ENCODE measurements around the gene BEND3. TPM values are rescaled to one million over a fixed set of nuclear protein-coding genes. Genes with fewer than 3 reads are reported as not detected.

The BEND3 gene
- total RNA-seq, 1 experiment from 2014 or later = 70.2 TPM

- no CpG with 5 or more reads among the region's 6 CpGs for whole genome bisulfite sequencing (ENCODE audit: extremely low coverage, insufficient read length, low lambda C conversion rate)
- Histone ChIP-seq H4K20me1 (ENCODE audit: control insufficient read depth, insufficient read depth, insufficient read length) (no peaks in the 10 kb centered on the region), H3K23me2 (ENCODE audit: insufficient read length, low read depth, low read length, poor library complexity, severe bottlenecking) (no peaks in the 10 kb centered on the region), H2AK5ac (ENCODE audit: insufficient read length, low read length) (no peak overlapping the region), H3K4me2 (ENCODE audit: insufficient read depth, insufficient read length, low read length) (no peak overlapping the region), H4K8ac (replicated peaks; ENCODE audit: insufficient read length, low read depth, low read length) (no peak overlapping the region), H3K27me3 (ENCODE audit: insufficient read depth, low read length) (no peaks in the 10 kb centered on the region; the same call in 1 of the 2 replicates), H3K79me1 (ENCODE audit: insufficient read depth, low read depth, low read length, poor library complexity, severe bottlenecking) (no peaks in the 10 kb centered on the region), H2BK12ac (ENCODE audit: insufficient read length, low read depth, low read length) (no peak overlapping the region), H3K4ac (ENCODE audit: low read depth, low read length) (no peak overlapping the region), H3K56ac (ENCODE audit: insufficient read length, low read depth, low read length) (no peak overlapping the region), H3K23ac (ENCODE audit: insufficient read length, low read depth, low read length) (no peak overlapping the region), H4K5ac (ENCODE audit: insufficient read length, low read depth, low read length) (no peak overlapping the region), H4K91ac (ENCODE audit: insufficient read length, low read depth, low read length) (no peak overlapping the region), H3K14ac (ENCODE audit: insufficient read depth, low read length) (no peak overlapping the region), H3K27ac (ENCODE audit: insufficient read length, low read depth, low read length) (no peak overlapping the region), H2BK20ac (ENCODE audit: low read depth, low read length, poor library complexity, severe bottlenecking) (no peak overlapping the region), H2BK15ac (ENCODE audit: low read depth, low read length) (no peak overlapping the region), H3K4me1 (ENCODE audit: insufficient read depth, low read length) (0 out of 2 replicates have a peak, but pooled peaks cover 2% of the 10 kb centered on the region), H3K18ac (ENCODE audit: insufficient read length, low read depth, low read length) (no peak overlapping the region), H3K9ac (ENCODE audit: extremely low read depth, insufficient read length, low read length) (no peak overlapping the region), H2BK5ac (ENCODE audit: insufficient read length, low read length) (no peak overlapping the region), H3K79me2 (ENCODE audit: insufficient read depth, low read length) (no peaks in the 10 kb centered on the region), H3K9me3 (ENCODE audit: control insufficient read depth, low read depth, low read length) (no peaks in the 10 kb centered on the region), H3T11ph (ENCODE audit: low read length) (no peak overlapping the region), H2BK120ac (ENCODE audit: low read depth, low read length, poor library complexity, severe bottlenecking) (no peak overlapping the region), H2AFZ (ENCODE audit: low read length) (no peak overlapping the region)
- no peak overlapping the region for H3K4me3 Mint-ChIP-seq
- H3K36me3 Mint-ChIP-seq (ENCODE audit: insufficient read depth in 1 of 3, low read depth in 3 of 3) = peaks cover 3 to 74% (median 65%) of the 10 kb centered on the region in 3 experiments; a peak in 6 of 7 replicates
- H3K4me1 Mint-ChIP-seq = peaks cover 11% of the 10 kb centered on the region in 2 experiments
- 0 out of 3 replicates have a peak, but pooled peaks have one; percentile 21 for TF ChIP-seq CTCF (conservative IDR thresholded peaks at IDR 0.05)
- H3K27ac Mint-ChIP-seq = peak overlapping the region; percentile 58 to 95 (median 85); a peak in 4 of 7 replicates
- no peaks in the 10 kb centered on the region for H3K27me3 Mint-ChIP-seq (ENCODE audit: low read depth)
- no peaks in the 10 kb centered on the region; a peak in 1 of 5 replicates for H3K9me3 Mint-ChIP-seq
- DNase-seq = no peak
These were observed 39.3 kb downstream of the BEND3 start for GRCh38 chr6:107075951-107076381.

Measured in H9 (cell line).